ENCODE data around the gene TRPC4AP. TPM values are rescaled to one million over a fixed set of nuclear protein-coding genes. Genes with fewer than 3 reads are reported as not detected.
A peak's percentile ranks its signal among the peaks of the same experiment; 100 is the strongest.

The TRPC4AP gene
- total RNA-seq, 4 donors from 2014 or later, result 59.3 to 87.0 (median 70.1) TPM

GRCh38 chr20:35104685-35105295, 12.2 kb upstream of the TRPC4AP start:
- no peak for ATAC-seq (ENCODE audit: low FRiP score)
- TF ChIP-seq CTCF (IDR thresholded peaks at IDR 0.05), result no peak
- no peak for DNase-seq (ENCODE audit: low spot score)

- no peak for ATAC-seq (ENCODE audit: low FRiP score)
- no peak for DNase-seq (ENCODE audit: low spot score)
Observed at GRCh38 chr20:35101620-35102019, 9.0 kb upstream of the TRPC4AP start.

GRCh38 chr20:35093267-35093884, 769 bp upstream of the TRPC4AP start:
- DNase-seq (ENCODE audit: low spot score) (no peak), ATAC-seq (ENCODE audit: low FRiP score) (peak; percentile 18)
- no peak for TF ChIP-seq CTCF (IDR thresholded peaks at IDR 0.05)

More at GRCh38 chr20:35101620-35102019, 9.0 kb upstream of the TRPC4AP start:
- TF ChIP-seq CTCF (IDR thresholded peaks at IDR 0.05), result no peak

- ATAC-seq (ENCODE audit: low FRiP score) (peak; percentile 34), DNase-seq (ENCODE audit: low spot score) (no peak)
- TF ChIP-seq CTCF (IDR thresholded peaks at IDR 0.05), result no peak
Observed at GRCh38 chr20:35091816-35092523, 637 bp downstream of the TRPC4AP start.

- no peak for ATAC-seq (ENCODE audit: low FRiP score)
- no peak for TF ChIP-seq CTCF (IDR thresholded peaks at IDR 0.05)
- DNase-seq (ENCODE audit: low spot score), result no peak
Observed at GRCh38 chr20:35088231-35089145, 4.1 kb downstream of the TRPC4AP start.

GRCh38 chr20:35087791-35088190, 4.8 kb downstream of the TRPC4AP start:
- TF ChIP-seq CTCF (IDR thresholded peaks at IDR 0.05), result no peak
- ATAC-seq (ENCODE audit: low FRiP score), result no peak
- no peak for DNase-seq (ENCODE audit: low spot score)

All from omental fat pad (tissue), 4 donors.